Central memory CD8-positive, alpha-beta T cell (primary cell): ENCODE results near the gene AKAP7.

Experiments used
- ATAC-seq: fragments of 150-1000 bp; cut with Tn5 transposase; replicated peaks from 2 replicates; pipeline ENCODE4 v1.10.0; 2022; ENCODE audit warnings: mild to moderate bottlenecking, moderate FRiP score, moderate number of reproducible peaks; ENCODE audit not compliant: poor library complexity, severe bottlenecking; ENCODE audit errors: extremely low read depth
- DNase-seq, 2 donors: peaks; one replicate each; pipeline ENCODE4 v3.0.0; 2021; ENCODE audit warnings: low spot score in 2 of 2
- H3K27ac Mint-ChIP-seq: one replicate; pipeline ENCODE4 v1.8.0; 2022; ENCODE audit warnings: low read depth, mild to moderate bottlenecking, moderate library complexity, mixed read lengths
- H3K27me3 Mint-ChIP-seq: one replicate; pipeline ENCODE4 v1.8.0; 2022; ENCODE audit warnings: mixed read lengths
- H3K36me3 Mint-ChIP-seq: one replicate; pipeline ENCODE4 v1.8.0; 2022; ENCODE audit warnings: mild to moderate bottlenecking, moderate library complexity, mixed read lengths; ENCODE audit not compliant: insufficient read depth
- H3K4me1 Mint-ChIP-seq: one replicate; pipeline ENCODE4 v1.8.0; 2022; ENCODE audit warnings: mixed read lengths
- H3K4me3 Mint-ChIP-seq: one replicate; pipeline ENCODE4 v1.8.0; 2022; ENCODE audit warnings: mild to moderate bottlenecking, moderate library complexity, mixed read lengths
- H3K9me3 Mint-ChIP-seq: one replicate; pipeline ENCODE4 v1.8.0; 2022; ENCODE audit warnings: mixed read lengths

The AKAP7 gene

DNA sequence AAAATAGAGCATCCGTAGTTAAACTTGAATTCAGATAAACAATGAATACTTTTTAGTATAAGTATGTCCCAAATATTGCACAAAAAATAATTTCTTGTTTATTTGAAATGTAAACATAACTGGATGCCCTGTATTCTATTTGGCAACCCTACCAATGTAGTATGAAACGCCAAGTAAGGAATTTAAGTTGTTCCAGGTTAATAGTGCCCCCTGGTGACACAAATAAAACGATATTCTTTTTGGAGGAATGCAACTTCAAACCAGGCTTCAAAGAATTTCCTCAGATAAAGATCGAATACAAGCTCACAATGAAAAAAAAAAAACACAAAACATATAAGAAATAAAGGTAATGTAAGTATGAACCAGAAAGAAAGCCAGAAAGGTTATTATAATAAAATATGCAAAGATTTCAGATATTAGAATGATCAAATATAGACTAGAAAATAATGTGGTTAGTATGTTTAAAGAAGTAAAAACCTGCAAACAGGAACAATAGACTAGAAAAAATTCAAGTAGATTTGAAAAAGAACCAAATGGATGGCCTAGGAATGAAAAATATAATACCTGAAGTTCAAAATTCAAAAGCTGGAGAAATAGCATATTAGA is 18.4 kb upstream of the AKAP7 start:
- no peak for ATAC-seq
- H3K4me1 Mint-ChIP-seq, result no peaks in the 10 kb centered on the region
- H3K9me3 Mint-ChIP-seq, result no peaks in the 10 kb centered on the region
- H3K27ac Mint-ChIP-seq, result no peak overlapping the region
- H3K4me3 Mint-ChIP-seq, result no peak overlapping the region
- H3K27me3 Mint-ChIP-seq, result peaks cover 10% of the 10 kb centered on the region
- DNase-seq, result no peak
- no peaks in the 10 kb centered on the region for H3K36me3 Mint-ChIP-seq

DNA sequence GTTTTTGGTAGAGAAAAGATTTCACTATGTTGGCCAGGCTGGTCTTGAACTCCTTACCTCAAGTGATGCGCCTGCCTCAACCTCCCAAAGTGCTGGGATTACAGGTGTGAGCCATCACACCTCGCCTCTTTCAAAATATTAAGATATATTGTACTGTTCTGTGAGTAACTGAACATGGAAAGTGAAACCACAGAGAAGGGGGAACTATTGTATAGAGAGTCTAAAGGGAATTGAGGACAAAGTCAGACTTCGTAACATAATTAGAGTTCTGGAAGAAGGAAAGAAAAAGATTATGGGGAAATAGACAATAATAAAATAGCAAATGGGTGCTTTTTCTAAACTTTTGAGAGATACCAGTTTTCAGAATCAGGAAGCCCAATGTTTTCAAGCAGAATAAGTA is 17.4 kb upstream of the AKAP7 start:
- DNase-seq, result no peak
- Mint-ChIP-seq H3K36me3 (no peaks in the 10 kb centered on the region), H3K9me3 (no peaks in the 10 kb centered on the region), H3K4me1 (no peaks in the 10 kb centered on the region), H3K4me3 (no peak overlapping the region), H3K27me3 (no peaks in the 10 kb centered on the region), H3K27ac (no peak overlapping the region)
- no peak for ATAC-seq

DNA sequence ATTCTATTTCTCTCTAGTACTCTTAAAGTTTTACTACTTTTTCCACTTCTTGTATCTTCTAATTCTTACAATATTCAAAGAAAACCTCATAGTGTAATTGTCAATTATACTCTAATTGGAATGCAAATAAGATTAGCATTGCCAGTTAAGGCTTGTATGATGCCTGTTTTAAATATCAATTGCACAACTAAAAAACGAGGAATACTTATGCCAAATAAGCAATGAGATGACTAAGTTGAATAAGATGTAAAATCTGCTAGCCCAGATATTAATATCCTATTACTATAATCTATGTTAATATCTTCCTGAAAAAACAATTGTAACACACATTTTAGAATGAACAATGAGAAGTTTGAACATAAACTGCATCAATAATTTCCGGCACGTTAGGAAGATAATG is 13.3 kb upstream of the AKAP7 start:
- ATAC-seq, result no peak
- DNase-seq, result no peak
- Mint-ChIP-seq H3K27ac (no peak overlapping the region), H3K9me3 (no peaks in the 10 kb centered on the region), H3K27me3 (peaks cover 5% of the 10 kb centered on the region), H3K4me1 (no peaks in the 10 kb centered on the region), H3K4me3 (no peak overlapping the region), H3K36me3 (no peaks in the 10 kb centered on the region)

DNA sequence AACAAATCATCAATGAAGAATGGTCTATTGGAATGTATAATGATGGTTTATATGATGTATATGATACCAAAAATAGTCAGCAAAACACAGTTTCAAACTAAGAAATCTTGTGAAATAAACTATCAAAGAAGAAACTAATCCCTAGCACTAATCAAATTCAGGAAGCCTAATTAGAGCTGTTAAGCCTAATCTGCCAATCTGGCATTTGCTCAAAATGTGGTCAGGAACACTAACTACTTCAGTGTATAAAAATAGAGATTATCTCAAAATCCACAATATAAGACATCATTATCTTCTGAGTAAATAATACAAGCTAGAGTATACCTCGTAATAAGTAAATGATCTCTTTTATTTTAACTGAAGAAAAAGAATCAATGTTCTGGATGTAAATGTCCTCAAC is 12.8 kb upstream of the AKAP7 start:
- no peak for ATAC-seq
- no peak overlapping the region for H3K4me3 Mint-ChIP-seq
- no peaks in the 10 kb centered on the region for H3K36me3 Mint-ChIP-seq
- DNase-seq, result no peak
- no peak overlapping the region for H3K27ac Mint-ChIP-seq
- no peaks in the 10 kb centered on the region for H3K9me3 Mint-ChIP-seq
- H3K27me3 Mint-ChIP-seq, result peaks cover 10% of the 10 kb centered on the region
- H3K4me1 Mint-ChIP-seq, result no peaks in the 10 kb centered on the region

DNA sequence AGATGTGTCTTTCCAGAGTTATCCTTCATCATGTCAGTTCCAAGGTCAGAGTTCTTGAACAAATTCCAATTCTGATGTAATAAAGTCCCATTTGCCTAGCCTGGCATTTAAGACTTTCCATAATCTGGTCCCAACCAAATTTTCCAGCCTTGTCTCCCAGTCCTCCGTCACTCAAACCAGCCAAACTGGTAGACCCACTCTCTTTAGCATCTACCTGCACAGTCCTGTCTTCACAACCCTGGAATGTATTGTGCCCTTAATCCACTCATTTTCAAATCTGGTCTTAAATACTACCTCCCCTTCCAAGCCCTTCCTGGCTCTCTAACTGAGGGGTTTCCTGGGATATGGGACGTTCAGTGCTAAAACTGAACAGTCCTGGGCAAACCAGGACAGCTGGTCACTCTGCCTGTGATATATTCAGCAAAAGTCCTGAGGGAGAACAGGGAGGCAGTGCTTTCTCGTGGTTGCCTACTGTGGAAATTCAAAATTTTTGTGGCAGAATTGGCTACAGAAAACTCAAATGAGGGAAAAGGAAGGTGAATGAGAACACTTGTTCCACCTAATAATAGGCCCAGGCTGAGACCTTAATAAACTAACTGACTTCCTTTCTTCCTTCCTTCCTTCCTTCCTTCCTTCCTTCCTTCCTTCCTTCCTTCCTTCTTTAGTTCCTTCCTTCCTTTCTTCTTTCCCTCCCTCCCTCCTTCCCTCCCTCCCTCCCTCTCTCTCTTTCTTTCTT is 10.8 kb upstream of the AKAP7 start:
- Mint-ChIP-seq H3K27me3 (peaks cover 16% of the 10 kb centered on the region), H3K36me3 (no peaks in the 10 kb centered on the region), H3K4me3 (no peak overlapping the region), H3K9me3 (no peaks in the 10 kb centered on the region), H3K4me1 (no peaks in the 10 kb centered on the region), H3K27ac (no peak overlapping the region)
- ATAC-seq (no peak), DNase-seq (no peak)

DNA sequence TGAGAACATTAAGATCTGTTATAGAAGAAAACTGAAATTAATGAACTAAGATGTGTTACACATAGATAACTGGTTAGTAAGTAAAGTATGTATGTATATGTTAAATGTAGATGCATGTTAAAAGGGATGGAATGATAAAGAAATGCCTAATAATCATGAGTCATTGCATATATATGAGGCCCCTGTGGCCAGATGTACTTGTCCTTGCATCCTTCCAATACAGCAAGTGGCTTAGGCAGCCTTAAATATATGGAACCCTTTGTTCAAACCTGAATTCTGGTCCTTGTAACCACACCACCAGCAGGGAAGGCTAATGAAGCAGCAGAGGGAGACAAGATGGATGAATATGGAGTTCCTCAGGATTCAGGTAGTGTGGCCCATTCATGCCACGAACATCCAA is 9.8 kb upstream of the AKAP7 start:
- Mint-ChIP-seq H3K27ac (no peak overlapping the region), H3K4me3 (no peak overlapping the region), H3K9me3 (no peaks in the 10 kb centered on the region), H3K4me1 (no peaks in the 10 kb centered on the region), H3K36me3 (no peaks in the 10 kb centered on the region), H3K27me3 (peaks cover 16% of the 10 kb centered on the region)
- no peak for ATAC-seq
- no peak for DNase-seq

DNA sequence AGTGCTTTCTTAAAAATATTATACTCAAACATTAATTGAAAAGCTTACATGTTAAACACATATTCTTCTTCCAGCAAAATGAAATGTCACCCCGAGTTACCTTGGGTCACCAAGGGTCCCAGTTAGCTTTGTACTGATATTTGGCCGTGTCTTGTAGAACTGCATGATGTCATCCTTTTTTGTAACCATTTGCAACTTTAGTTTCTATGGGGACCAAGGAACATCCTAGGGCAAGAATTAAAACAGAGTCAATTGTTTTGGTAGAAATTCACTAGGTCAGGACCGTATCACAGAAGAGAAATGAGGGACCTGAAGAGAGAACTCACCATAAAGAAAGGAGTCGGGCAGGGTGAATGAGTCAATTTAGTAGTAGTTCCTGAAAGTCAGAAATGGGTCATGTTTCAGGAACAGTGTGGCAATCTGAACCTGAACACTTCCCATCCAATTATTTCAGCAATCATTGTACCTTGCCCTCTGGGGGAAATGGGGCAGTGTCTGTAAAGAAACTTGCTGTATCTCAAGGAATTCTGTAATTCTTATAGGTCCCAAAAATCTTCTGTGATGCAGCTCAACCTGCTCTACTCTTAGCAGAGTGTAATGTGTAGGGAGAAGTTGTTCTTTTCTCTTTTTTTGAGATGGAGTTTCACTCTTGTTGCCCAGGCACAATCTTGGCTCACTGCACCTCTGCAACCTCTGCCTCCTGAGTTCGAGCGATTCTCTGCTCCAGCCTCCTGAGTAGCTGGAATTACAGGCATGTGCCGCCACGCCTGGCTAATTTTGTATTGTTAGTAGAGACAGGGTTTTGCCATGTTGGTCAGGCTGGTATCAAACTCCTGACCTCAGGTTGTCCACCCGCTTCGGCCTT is 5.3 kb upstream of the AKAP7 start:
- Mint-ChIP-seq H3K4me3 (no peak overlapping the region), H3K36me3 (no peaks in the 10 kb centered on the region), H3K27me3 (peaks cover 34% of the 10 kb centered on the region), H3K4me1 (no peaks in the 10 kb centered on the region), H3K27ac (no peak overlapping the region), H3K9me3 (no peaks in the 10 kb centered on the region)
- DNase-seq (no peak), ATAC-seq (no peak)

DNA sequence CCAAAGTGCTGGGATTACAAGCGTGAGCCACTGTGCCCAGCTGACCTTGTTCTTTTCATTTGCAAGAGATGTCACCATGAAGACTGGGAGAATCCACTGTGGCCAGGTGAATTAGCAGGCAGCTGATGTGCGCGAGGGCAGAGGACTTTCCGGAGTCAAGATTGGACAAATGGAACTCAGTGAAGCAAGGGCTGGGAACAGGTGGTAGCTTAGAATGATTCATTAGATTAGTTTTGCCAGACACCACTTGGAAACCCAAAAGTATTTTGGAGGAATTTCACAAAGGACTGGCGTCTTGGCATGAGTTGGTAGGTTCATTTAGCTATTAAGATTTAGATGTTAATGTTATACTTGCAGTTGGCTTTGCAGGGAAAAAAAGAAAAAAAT is 4.7 kb upstream of the AKAP7 start:
- Mint-ChIP-seq H3K4me3 (no peak overlapping the region), H3K4me1 (no peaks in the 10 kb centered on the region), H3K27me3 (peaks cover 35% of the 10 kb centered on the region), H3K27ac (no peak overlapping the region), H3K36me3 (no peaks in the 10 kb centered on the region), H3K9me3 (no peaks in the 10 kb centered on the region)
- DNase-seq (no peak), ATAC-seq (no peak)

DNA sequence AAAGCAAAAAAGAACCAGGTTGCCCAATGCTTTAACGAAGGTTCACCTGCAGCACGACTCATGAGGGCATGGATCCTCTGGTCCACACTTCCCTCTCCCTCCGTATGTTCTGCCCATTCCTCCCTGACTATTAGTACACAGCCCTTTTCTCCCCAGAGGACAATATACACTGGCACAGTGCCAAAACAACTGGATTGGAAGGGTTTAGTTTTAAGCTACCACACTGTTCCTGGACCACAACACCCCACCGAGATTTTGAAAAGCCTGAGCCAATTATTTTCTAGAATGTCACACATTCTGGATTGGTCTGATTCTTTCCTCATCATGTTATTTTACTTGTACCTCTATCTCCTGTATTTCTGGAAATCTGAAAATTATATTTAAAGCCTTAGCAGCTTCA is 2.9 kb upstream of the AKAP7 start:
- Mint-ChIP-seq H3K4me1 (peaks cover 10% of the 10 kb centered on the region), H3K27me3 (peaks cover 36% of the 10 kb centered on the region), H3K9me3 (no peaks in the 10 kb centered on the region), H3K27ac (no peak overlapping the region), H3K36me3 (peaks cover 6% of the 10 kb centered on the region), H3K4me3 (no peak overlapping the region)
- ATAC-seq, result no peak
- no peak for DNase-seq

DNA sequence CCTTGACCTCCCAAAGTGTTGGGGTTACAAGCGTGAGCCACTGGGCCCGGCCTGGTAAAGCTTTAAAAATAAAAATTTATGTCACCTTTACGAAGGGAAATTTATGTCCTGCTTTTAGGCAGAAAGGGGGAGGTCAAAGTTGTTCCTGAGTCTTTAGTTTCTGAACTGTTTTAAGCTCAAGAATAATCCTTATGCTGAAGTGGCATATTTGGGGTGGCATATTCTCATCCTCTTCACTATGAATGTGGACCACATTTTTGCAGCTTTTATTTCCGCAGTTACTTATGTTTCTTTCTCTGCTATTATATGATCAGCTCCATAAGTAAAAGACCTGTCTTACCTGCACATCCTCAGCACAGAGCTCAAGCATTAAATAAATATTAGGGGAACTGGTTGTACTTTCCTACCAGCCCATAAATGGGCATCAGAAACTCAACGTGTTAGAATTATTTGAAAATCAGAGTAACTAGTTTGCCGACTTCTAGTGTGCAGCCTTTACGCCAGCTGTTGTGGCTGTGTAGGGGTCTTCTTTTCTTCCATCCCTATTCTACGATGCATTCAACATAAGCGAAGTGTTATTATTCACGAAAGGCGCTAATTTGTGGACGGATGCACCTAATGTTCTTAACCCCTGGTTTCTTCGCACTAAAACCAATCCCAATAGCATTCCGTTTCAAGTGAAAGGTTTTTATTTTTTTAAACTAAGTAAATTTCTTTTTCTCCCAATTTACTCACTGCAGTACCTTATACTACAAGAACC is 867 bp upstream of the AKAP7 start:
- Mint-ChIP-seq H3K36me3 (peaks cover 6% of the 10 kb centered on the region), H3K4me1 (peaks cover 11% of the 10 kb centered on the region), H3K27me3 (peaks cover 29% of the 10 kb centered on the region)

DNA sequence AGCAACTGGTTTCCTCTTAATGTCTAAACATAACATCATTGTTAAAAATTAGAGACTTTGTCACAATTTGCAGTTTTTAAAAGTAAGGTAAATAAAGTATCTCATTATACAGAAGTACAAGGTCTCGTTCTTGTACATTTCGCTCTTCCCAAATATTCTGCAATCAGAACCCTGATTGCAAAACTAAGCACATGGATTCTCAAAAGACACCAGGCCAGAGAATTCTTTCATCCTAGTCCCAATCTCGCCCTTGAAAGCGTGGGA is 355 bp upstream of the AKAP7 start:
- Mint-ChIP-seq H3K4me3 (peak overlapping the region; percentile 80), H3K36me3 (peaks cover 6% of the 10 kb centered on the region), H3K27me3 (peaks cover 29% of the 10 kb centered on the region), H3K27ac (peak overlapping the region; percentile 73), H3K4me1 (peaks cover 16% of the 10 kb centered on the region), H3K9me3 (no peaks in the 10 kb centered on the region)
- no peak for DNase-seq
- no peak for ATAC-seq

More for the DNA sequence above, 867 bp upstream of the AKAP7 start:
- no peak for ATAC-seq
- Mint-ChIP-seq H3K9me3 (no peaks in the 10 kb centered on the region), H3K4me3 (peak overlapping the region; percentile 80), H3K27ac (peak overlapping the region; percentile 73)
- DNase-seq, result no peak

DNA sequence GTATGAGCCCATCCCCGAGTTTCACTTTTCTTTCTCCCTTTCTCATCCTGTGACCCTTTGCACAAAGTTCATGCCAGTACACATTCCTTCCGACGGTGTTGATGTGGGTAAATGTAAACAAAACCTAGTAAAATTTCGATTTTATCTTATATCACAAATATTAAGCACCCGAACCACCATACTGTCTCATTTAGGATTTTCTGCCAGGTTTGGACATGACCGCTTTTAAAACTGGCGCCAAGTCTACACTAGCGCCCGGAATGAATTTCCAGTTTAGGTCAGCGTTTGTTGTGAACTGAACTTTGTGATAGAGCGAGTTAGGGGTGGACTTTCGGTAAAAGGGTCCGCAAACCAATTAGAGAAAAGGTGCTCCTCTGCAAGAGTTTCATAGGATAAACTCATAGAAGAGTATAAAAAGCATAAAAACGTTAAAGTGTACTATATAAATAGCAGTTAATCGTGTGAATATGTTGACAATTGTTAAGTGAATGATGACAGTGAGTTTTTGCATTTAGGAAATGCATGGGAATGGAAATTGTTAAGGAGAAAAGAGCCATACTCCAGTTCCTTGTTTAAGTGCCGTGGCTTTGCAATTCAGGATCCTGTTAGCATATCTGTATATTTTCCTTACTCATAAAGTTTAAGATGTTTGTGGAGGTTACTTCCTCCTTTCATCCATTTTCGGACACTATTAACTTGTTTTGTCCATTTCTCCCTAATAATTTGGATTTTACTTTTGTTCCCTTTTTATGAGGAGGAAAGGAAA is 937 bp downstream of the AKAP7 start:
- DNase-seq (no peak), ATAC-seq (no peak)
- H3K27ac Mint-ChIP-seq, result peak overlapping the region; percentile 97
- H3K4me1 Mint-ChIP-seq, result peaks cover 18% of the 10 kb centered on the region
- H3K27me3 Mint-ChIP-seq, result peaks cover 29% of the 10 kb centered on the region
- peaks cover 6% of the 10 kb centered on the region for H3K36me3 Mint-ChIP-seq
- peak overlapping the region; percentile 96 for H3K4me3 Mint-ChIP-seq
- no peaks in the 10 kb centered on the region for H3K9me3 Mint-ChIP-seq
